NOMO-1 treated with DMSO at 0.1 percent for 48 hours (cell line): ENCODE measurements around the gene C19orf18.
A peak's percentile ranks its signal among the peaks of the same experiment; 100 is the strongest.

Source experiments
- DNase-seq: peaks from one replicate; lab custom pipeline; 2025; ENCODE audit not compliant: unreplicated experiment; lab: John Stamatoyannopoulos, UW

C19orf18 gene

DNA sequence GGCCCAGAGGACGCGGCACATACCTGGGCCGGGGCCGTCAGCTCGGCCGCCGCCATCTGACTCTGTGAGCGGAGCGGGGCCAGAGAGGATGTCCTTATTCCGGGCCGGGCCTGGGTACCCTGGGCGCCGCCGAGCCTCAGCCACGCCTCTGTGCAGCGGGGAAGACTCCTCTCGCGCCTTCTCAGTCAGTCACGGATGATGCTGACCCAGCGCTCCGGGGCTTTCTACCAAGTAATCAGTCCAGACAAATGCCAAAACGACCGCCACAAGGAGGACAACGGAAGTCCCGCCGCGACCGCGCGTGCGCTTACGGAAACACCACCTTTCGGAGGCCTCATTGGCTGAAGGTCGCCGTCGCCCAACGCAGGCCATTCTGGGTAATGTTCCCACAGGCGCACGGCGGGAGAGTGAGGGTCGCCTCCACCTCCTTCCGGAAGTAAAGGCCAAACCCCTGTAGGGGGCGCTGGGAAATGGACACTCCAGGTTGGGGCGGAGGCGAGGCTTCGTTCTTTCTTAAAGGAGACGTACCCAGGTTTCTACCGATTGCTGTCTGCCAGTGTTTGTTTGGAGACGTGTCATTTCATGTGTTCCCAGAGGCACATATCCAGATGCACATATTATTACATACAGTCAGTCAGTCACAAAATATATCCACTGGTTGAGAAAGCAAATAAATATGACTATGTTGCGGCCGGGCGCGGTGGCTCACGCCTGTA, 26.8 kb downstream of the C19orf18 start, which contains the start of gene ZNF256:
TSS of gene ZNF256 (minus strand) at position 288 of the 716 bp plus-strand sequence. CDS start at position 56, 232 bp downstream.
- peak; percentile 84 for DNase-seq

DNA sequence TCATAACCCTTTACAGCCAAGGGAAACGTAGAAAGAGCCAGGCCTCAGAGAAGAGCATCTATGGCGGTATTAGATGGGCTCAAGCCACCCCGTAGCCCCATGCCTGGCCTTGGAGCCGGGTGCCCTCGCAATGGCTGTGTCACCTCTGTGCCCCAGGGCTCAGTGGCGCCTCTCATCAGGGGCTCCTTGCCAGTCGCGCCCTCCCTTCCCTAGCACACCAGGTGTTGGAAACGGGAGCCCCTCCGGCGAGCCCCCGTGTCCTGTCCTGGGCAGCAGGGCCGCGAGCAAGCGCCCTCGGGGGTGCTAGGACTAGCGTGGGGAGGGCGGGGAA, 27.3 kb downstream of the C19orf18 start:
- no peak for DNase-seq

DNA sequence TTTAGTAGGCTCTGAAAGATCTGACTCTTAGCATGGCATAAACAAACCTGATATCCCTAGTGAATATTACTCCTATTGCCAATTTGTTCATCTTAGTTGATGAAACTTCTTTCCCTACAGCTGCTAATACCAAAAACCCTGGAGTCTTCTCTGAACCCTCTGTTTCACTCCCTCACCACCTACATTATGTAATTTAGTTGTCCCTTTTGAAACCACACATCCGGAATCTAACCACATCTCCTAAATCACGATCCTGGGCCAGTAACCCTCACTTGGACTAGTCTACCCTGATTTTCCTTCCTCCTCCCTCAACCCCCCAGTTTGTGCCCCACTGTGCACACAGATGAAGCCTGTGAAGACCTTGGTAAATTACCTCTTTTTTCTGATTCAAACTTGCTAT, 28.0 kb downstream of the C19orf18 start:
- DNase-seq, result peak; percentile 19

DNA sequence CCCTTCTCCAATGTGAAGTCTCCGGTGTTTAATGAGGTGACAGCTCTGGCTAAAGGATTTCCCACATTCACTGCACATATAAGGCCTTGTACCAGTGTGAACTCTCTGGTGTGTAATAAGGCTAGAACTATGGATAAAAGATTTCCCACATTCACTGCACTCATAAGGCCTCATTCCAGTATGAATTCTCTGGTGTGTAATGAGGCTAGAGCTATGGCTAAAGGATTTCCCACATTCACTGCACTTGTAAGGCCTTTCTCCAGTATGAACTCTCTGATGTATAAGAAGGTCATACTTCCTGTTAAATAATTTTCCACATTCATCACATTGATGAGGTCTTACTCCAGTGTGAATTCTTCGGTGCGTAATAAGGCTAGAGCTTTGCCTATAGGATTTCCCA, 32.7 kb downstream of the C19orf18 start:
- DNase-seq, result no peak

DNA sequence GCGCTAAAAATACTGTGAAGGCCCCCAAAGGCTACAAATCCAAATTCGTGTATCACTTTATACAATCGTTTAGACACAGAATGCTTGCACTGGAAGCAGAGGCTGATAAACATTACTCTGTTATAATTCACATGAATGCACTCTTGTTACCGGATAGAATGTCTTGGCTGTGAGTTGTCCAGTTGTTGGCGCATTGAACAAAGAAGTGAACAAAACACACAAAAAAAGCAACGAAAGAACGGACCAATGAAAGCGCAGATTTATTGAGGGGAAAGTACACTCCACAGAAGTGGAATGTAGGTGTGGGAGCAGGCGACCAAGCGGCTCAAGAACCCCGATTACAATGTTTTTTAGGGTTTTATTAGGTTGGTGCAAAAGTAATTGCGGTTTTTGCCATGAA, 38.6 kb downstream of the C19orf18 start:
- DNase-seq, result no peak

DNA sequence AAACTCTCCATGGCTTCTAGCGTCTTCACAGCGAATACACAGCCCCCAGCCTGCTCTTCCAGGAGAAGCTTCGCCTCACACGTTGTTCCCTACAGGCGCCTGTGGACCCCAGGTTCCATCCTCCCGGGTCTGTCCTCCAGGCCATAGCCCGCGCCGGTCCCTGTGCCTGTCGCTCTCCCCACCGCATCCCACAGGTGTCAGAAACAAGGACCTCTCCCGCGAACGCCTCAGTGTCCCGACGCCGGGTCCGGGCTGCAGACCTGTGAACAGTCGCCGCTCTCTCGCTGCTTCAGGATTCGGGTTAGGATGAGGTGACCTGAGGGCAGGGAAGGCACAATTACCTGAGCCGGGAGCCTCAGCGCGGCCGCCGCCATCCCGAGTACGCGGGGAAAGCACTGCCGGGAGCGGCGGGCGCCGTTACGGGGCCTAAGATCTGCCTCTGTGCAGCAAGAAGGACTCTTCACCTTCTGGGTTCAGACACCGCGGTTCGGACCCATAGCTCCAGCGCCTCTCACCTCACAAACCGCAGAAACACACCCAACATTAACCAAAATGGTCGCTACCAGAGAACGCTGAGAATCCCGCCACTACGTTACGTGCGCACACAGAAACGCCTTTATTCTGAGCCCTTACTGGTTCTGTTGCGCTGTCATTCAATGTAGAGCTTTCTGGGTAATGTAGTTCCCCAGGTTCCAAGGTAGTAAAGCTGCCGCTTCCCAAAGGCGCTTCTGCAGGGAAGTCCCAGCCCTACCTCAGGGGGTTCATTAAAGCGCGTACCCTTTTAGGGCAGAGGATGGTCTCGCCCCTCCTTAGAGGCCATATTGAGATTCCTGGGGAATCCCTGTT, 39.3 kb downstream of the C19orf18 start, which contains the start of gene ZNF418:
TSS of gene ZNF418 (minus strand) at position 583 of the 846 bp plus-strand sequence. CDS start 1,580 bp downstream, outside the sequence.
- DNase-seq, result no peak

DNA sequence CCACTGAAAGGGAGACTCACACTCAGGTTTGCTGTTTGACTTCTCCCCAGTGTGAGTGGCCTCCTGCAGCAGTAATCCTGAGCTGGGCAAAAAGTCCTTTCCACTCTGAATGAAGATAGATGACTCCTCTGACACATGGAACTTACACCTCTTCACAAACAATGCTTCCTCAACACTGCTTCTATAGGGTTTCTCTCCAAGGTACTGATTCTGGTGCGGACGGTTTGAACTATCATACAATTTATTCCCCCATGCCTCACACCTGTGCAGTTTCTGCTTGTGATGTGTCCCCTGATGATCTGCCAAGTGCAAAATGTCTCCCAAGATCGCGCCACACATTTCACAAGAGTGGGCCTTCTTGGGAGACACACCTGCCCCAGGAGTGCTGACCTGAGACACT, 46.7 kb downstream of the C19orf18 start:
- no peak for DNase-seq

DNA sequence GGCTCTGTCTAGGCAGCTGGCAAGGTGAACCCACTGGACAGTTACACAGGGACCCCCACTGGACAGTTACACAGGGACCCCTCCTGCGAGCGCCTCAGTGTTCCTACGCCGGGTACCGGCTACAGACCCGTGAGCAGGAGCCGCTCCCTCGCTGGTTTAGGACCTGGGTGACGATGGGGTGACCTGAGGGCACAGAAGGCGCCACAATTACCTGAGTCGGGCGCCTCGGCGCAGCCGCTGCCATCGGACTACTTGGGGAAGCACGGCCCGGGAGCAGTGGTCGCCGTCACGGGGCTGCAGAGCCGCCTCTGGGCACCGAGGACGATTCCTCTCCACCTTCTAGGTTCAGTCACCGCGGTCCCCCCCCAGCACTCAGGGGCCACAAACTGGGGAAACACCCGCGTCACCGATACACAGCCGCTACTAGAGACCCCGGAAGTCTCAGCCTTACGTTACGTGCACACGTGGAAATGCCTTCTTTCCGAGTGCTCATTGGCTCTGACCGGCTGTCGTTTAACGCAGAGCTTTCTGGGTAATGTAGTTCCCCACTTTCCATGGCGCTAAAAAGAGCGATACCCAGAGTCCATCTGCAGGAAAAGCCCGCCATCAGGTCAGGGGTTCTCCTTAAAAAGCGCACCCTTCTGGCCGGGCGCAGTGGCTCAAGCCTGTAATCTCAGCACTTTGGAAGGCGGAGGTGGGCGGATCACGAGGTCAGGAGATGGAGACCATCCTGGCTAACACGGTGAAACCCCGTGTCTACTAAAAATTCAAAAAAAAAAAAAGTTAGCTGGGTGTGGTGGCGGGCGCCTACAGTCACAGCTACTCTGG, 58.0 kb downstream of the C19orf18 start, which contains the start of gene ZNF417:
TSS of gene ZNF417 (minus strand) at position 425 of the 828 bp plus-strand sequence. CDS start at position 244, 181 bp downstream.
- peak; percentile 94 for DNase-seq

DNA sequence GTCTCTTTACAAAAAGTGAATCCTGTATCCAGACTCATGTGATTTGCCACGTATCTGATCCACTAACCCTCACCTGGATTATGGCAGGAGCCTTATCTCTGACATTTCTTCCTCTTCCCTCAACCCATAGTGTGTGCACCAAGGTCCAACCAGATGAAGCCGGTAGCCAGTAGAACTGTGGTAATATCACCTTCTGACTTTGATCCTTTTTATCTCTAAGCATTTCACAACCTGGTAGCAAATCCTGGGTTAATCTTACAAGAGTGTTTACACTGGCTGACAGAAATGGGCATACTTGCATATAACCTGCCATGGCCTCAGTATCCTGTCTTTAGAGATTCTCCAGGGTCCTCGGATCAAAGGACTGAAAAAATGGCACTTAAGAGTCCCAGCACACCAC, 59.8 kb downstream of the C19orf18 start:
- DNase-seq, result no peak
